ENCODE results near the gene TSNAX.

DNA sequence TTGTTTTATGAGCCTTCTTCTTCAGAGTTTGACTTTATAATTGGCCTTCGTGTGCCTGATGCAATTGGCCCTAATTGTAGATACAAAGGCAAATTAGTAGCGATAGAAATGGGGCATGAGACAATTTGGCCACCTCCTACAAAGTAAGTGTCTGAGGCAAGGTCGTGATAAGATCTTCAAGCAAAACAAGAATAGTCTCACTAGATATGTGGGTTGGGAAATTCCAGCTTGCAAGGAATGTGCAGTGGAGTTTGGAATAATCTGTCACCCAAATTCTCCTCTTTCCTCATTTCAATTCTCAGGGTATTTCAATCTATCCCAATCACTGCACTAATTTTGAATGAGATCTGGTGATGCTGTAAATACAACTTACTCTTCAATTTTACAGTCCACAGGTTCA is 11.4 kb upstream of the TSNAX start:
- no peak for TF ChIP-seq YY1 (IDR thresholded peaks at IDR 0.05; ENCODE audit: insufficient read depth, insufficient read length)
- TF ChIP-seq ZNF274 (IDR thresholded peaks at IDR 0.05; ENCODE audit: low read depth, low read length), result no peak

Measured in NT2/D1 (cell line).